Kidney (tissue), 22 donors: Measurements from ENCODE around the gene HGFAC. TPM values are rescaled to one million over a fixed set of nuclear protein-coding genes. Genes with fewer than 3 reads are reported as not detected.

Source experiments
- DNase-seq, 5 donors: peaks; one replicate each; pipeline ENCODE4 v3.0.0-alpha.2; 2013 to 2020
- FAIRE-seq: peaks from 2 replicates; lab custom pipeline; 2012; peaks lifted over from hg19 to GRCh38; lab: Jason Lieb, UNC
- H3K27ac ChIP-seq, 2 donors: one replicate each; pipeline ENCODE4 v1.7.0; 2013; ENCODE audit warnings: low read depth in 2 of 2, low read length in 2 of 2, inconsistent platforms in 1 of 2
- H3K27me3 ChIP-seq: one replicate; pipeline ENCODE4 v1.7.1; 2013; ENCODE audit warnings: low read length, inconsistent platforms; ENCODE audit not compliant: control insufficient read depth, insufficient read depth
- H3K36me3 ChIP-seq, 3 donors: one replicate each; pipeline versions ENCODE4 v1.7.0 to v1.7.1; 2013; ENCODE audit warnings: low read length in 3 of 3, control low read depth in 1 of 3, inconsistent platforms in 1 of 3; ENCODE audit not compliant: insufficient read depth in 3 of 3, control insufficient read depth in 2 of 3
- H3K4me1 ChIP-seq, 3 donors: one replicate each; pipeline versions ENCODE4 v1.7.0 to v1.7.1; 2013; ENCODE audit warnings: low read length in 3 of 3, inconsistent platforms in 1 of 3, low read depth in 1 of 3; ENCODE audit not compliant: control insufficient read depth in 2 of 3, insufficient read depth in 2 of 3
- H3K4me3 ChIP-seq, 3 donors: one replicate each; pipeline versions ENCODE4 v1.7.0 to v1.8.1; 2013; ENCODE audit warnings: low read length in 3 of 3, control low read depth in 1 of 3, inconsistent platforms in 1 of 3
- H3K9ac ChIP-seq, 3 donors: one replicate each; pipeline versions ENCODE4 v1.7.0 to v1.7.1; 2013; ENCODE audit warnings: low read length in 3 of 3, control low read depth in 1 of 3, inconsistent platforms in 1 of 3
- H3K9me3 ChIP-seq, 3 donors: one replicate each; pipeline versions ENCODE4 v1.7.0 to v1.7.1; 2013; ENCODE audit warnings: low read length in 3 of 3, control low read depth in 1 of 3, inconsistent platforms in 1 of 3; ENCODE audit not compliant: control insufficient read depth in 2 of 3, insufficient read depth in 1 of 3
- intact Hi-C: fragments of 100-400 bp; cut with DNase I; formaldehyde crosslinking; loops from one replicate; pipeline ENCODE4 v1.11.1; 2022
- long read RNA-seq, 10 donors: library from polyadenylated mRNA in 1 of 10; unstranded in 1 of 10; transcript quantifications; one replicate each; pipeline ENCODE4 v2.0.0 and lab custom pipeline, GENCODE V29; 2021 to 2026
- polyA plus RNA-seq: library from polyadenylated mRNA; stranded (reverse); fragments of 350-450 nt; fragmentation: Illumina TruSeq; extraction: RNeasy Lipid Tissue Mini Kit (QIAGEN cat#74804); gene quantifications from one replicate; pipeline ENCODE4 v1.2.3, GENCODE V29; 2014; ENCODE audit warnings: low read depth, low replicate concordance; ENCODE audit not compliant: insufficient read depth
- total RNA-seq: library from RNA; stranded (reverse); fragmentation: NEBNext Ultra II Directional; extraction: Animal tissue kit (Norgen Biotek cat#: 25700); gene quantifications from one replicate; pipeline ENCODE4 v1.2.1, GENCODE V29; 2021
- TF ChIP-seq, protein P1 (sequence below): IDR thresholded peaks from 3 replicates; pipeline ENCODE4 v1.5.1; 2012; ENCODE audit warnings: mild to moderate bottlenecking, moderate library complexity, borderline replicate concordance; ENCODE audit not compliant: insufficient read depth; ENCODE audit errors: extremely low read depth
- donor health status: control.
- donor health status: control.
- donor health status: control.
- donor health status: control.
- donor health status: control.
- donor health status: DM: yes; HTN: yes; CAD: no.
- donor health status: Normal renal cell carcinoma (clear cell type).

The HGFAC gene
- total RNA-seq = 1.6 TPM
- polyA plus RNA-seq = 0.86 TPM
- long read RNA-seq, donor 1 = 0 reads
- long read RNA-seq, donor 2 = 0 reads
- long read RNA-seq, donor 3 = 0 reads
- long read RNA-seq, donor 4 = 0 reads
- long read RNA-seq, donor 5 = 0 reads
- long read RNA-seq, donor 6 = 0 reads
- long read RNA-seq, donor 7, partial matches to known transcripts = 0 of 1 reads
- long read RNA-seq, donor 7, other reads (novel, unspliced or antisense) = 1 of 1 reads
- long read RNA-seq, donor 8 = 0 reads
- long read RNA-seq, donor 9 = 0 reads
- long read RNA-seq, donor 10 = 0 reads

DNA sequence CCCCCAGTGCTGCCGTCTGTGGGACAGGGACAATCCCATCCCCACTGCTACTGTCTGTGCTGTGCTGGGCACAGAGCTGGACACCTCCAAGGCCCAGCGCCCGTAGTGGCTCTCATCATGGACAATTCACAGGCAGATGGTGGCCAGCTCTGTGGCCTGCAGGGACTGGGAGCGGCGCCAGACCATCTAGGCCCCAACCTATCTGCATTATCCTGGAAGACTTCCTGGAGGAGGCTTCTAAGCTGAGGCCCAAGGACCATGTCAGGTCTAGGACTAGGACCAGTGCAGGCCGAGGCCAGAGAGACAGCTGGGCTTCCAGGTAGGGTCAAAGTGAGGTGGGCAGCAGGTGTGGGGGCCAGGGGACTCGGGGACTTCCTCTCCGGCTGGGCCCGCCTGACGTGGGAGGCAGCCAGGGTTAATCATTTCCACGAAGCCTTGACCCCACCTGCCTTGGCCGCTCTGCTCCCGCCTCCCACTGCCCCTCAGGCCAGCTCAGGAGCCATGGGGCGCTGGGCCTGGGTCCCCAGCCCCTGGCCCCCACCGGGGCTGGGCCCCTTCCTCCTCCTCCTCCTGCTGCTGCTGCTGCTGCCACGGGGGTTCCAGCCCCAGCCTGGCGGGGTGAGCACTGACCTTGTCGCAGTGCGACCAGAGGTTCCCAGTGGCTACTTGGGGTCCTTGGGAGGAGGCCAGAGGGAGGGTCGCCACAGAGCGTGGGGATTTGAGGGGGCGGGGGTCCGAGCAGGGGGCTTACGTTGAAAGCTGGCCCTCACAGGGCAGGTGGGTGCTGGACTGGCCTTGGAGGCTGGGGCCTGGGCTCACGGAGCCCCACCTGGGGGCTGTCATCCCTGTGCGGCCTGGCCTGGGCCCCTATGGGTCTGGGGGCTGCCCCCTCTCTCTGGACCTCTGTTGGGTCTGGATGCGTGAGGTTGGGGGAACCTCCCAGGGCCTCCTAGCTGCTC, at the start of gene HGFAC:
TSS of gene HGFAC (plus strand) at position 468 of the 959 bp plus-strand sequence. CDS start at position 502, 34 bp downstream.
- peaks cover 0 to 2% (median 0%) of the 10 kb centered on the region in 3 donors for H3K4me1 ChIP-seq
- TF ChIP-seq, protein P1, sequence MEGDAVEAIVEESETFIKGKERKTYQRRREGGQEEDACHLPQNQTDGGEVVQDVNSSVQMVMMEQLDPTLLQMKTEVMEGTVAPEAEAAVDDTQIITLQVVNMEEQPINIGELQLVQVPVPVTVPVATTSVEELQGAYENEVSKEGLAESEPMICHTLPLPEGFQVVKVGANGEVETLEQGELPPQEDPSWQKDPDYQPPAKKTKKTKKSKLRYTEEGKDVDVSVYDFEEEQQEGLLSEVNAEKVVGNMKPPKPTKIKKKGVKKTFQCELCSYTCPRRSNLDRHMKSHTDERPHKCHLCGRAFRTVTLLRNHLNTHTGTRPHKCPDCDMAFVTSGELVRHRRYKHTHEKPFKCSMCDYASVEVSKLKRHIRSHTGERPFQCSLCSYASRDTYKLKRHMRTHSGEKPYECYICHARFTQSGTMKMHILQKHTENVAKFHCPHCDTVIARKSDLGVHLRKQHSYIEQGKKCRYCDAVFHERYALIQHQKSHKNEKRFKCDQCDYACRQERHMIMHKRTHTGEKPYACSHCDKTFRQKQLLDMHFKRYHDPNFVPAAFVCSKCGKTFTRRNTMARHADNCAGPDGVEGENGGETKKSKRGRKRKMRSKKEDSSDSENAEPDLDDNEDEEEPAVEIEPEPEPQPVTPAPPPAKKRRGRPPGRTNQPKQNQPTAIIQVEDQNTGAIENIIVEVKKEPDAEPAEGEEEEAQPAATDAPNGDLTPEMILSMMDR = no peak
- FAIRE-seq (no peak), DNase-seq (peak in 2 of 5 donors; percentile 64 to 73)
- no peak within 1 kb of the TSS for H3K27ac ChIP-seq
- H3K9ac ChIP-seq = no peak within 1 kb of the TSS
- H3K27me3 ChIP-seq = no peaks in the 10 kb centered on the region
- intact Hi-C loops = loop anchor here (10.0 kb wide), 1 partner anchor 97 kb away; no protein-coding TSS in a partner anchor
- no peak within 1 kb of the TSS for H3K4me3 ChIP-seq
- H3K9me3 ChIP-seq = no peaks in the 10 kb centered on the region
- H3K36me3 ChIP-seq = no peaks in the 10 kb centered on the region

DNA sequence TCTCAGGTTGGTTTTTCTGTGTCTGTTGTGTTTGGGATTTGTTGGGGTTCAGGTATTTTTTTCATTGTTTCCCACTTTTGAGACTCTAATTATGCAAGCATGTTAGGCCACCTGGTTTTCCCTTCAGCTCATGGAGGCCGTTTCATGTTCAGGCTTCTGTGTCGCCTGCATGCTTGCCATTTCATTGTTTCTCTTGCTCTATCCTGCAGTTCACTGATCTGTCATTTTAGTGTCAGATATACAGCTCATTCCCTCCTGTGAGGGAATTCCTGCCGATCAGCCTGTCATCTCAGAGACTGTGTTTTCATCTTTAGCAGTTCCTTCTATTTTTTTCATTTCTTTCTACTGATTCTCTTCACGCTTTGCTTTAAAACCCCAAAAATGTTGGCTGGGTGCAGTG, 49.4 kb upstream of the HGFAC start:
- Histone ChIP-seq H3K9me3 (no peaks in the 10 kb centered on the region), H3K4me1 (peaks cover 2 to 16% (median 4%) of the 10 kb centered on the region in 3 donors), H3K36me3 (peaks cover 0 to 2% (median 0%) of the 10 kb centered on the region in 3 donors), H3K4me3 (no peak overlapping the region), H3K9ac (no peak overlapping the region), H3K27ac (no peak overlapping the region), H3K27me3 (no peaks in the 10 kb centered on the region)
- intact Hi-C loops = no loop called here
- DNase-seq (peak in 1 of 5 donors; percentile 19), FAIRE-seq (no peak)
- TF ChIP-seq, protein P1 = no peak

DNA sequence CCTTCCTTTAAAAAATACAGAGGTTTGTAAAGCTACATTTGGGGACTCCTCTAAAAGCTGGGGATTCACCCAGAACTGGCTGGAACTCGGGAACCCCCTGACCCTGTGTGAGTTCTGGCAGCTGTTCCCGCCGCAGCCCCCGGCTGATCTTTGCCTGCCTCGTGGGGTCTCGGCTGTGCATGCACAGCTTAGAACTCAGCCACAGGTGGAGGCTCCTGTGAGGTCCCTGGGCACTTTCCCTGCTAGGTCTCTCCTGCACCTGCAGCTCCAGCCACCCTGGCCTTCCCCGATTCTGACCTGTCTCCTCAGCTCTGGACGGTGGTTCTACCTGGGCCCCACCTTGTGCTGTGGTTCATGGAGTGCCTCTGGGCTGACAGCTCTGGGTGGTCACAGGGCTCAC, 48.6 kb upstream of the HGFAC start:
- H3K4me1 ChIP-seq = peaks cover 0 to 11% (median 0%) of the 10 kb centered on the region in 3 donors
- no peak overlapping the region for H3K27ac ChIP-seq
- no peak overlapping the region for H3K9ac ChIP-seq
- H3K4me3 ChIP-seq = no peak overlapping the region
- peaks cover 0 to 2% (median 0%) of the 10 kb centered on the region in 3 donors for H3K36me3 ChIP-seq
- peak in 1 of 5 donors; percentile 16 for DNase-seq
- no peaks in the 10 kb centered on the region for H3K27me3 ChIP-seq
- FAIRE-seq = no peak
- TF ChIP-seq, protein P1 = no peak
- H3K9me3 ChIP-seq = no peaks in the 10 kb centered on the region
- intact Hi-C loops = no loop called here
